ENCODE results near the gene FAF2. TPM values are rescaled to one million over a fixed set of nuclear protein-coding genes. Genes with fewer than 3 reads are reported as not detected.
"Not testable (repeated sequence)": the region's sequence is repeated elsewhere in the genome, so short reads cannot be mapped to it uniquely, and the experiment has no call there.

The FAF2 gene
- total and polyA plus RNA-seq, 4 donors: 5.0 to 31.4 (median 18.9) TPM

GRCh38 chr5:176408252-176408573 lies 40.0 kb upstream of the FAF2 start:
- intact Hi-C loops (cut with DNase I); DNase-seq; H3K36me3 ChIP-seq (ENCODE audit: control insufficient read depth in 1 of 2, insufficient read depth in 2 of 2, low read length in 1 of 2); ATAC-seq (ENCODE audit: low FRiP score); H3K4me1 ChIP-seq (ENCODE audit: control insufficient read depth in 1 of 2, insufficient read depth in 2 of 2, low read length in 2 of 2); H3K4me3 ChIP-seq (ENCODE audit: low read length in 2 of 2); H3K27me3 ChIP-seq (ENCODE audit: control insufficient read depth in 1 of 2, insufficient read depth in 2 of 2, low read length in 1 of 2); H3K9me3 ChIP-seq (ENCODE audit: control insufficient read depth, low read length); H3K27ac ChIP-seq (ENCODE audit: low read depth in 1 of 2, low read length in 2 of 2): not testable (repeated sequence)
- WGBS, 2 donors: 90 to 94% methylated on average over 10 of the region's 10 CpGs

DNA sequence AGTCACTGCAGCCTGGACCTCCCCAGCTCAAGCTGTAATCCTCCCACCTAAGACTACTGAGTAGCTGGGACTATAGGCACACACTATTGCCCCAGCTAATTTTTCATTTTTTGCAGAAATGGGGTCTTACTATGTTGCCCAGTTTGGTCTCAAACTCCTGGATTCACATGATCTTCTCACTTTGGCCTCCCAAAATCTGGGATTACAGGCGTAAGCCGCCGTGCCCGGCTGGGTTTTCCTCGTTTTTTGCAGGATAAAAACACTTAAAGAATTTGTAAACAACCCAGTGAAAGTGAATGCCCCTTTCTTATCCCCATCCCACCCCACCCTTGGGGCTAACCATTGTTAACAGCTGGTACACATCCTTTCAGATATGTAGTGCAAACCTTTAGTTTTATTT lies 39.6 kb upstream of the FAF2 start:
- DNase-seq (no peak), ATAC-seq (ENCODE audit: low FRiP score) (no peak)
- H3K9me3 ChIP-seq (ENCODE audit: control insufficient read depth, low read length): no peaks in the 10 kb centered on the region
- no peaks in the 10 kb centered on the region for H3K27me3 ChIP-seq (ENCODE audit: control insufficient read depth in 1 of 2, insufficient read depth in 2 of 2, low read length in 1 of 2)
- intact Hi-C loops (cut with DNase I): no loop called here
- 88 to 89% methylated on average over 5 of the region's 5 CpGs for WGBS, 2 donors
- H3K4me1 ChIP-seq (ENCODE audit: control insufficient read depth in 1 of 2, insufficient read depth in 2 of 2, low read length in 2 of 2): no peaks in the 10 kb centered on the region
- peaks cover 0 to 2% of the 10 kb centered on the region in 2 donors for H3K36me3 ChIP-seq (ENCODE audit: control insufficient read depth in 1 of 2, insufficient read depth in 2 of 2, low read length in 1 of 2)
- no peak overlapping the region for H3K4me3 ChIP-seq (ENCODE audit: low read length in 2 of 2)
- no peak overlapping the region for H3K27ac ChIP-seq (ENCODE audit: low read depth in 1 of 2, low read length in 2 of 2)

- Histone ChIP-seq H3K4me1 (ENCODE audit: control insufficient read depth in 1 of 2, insufficient read depth in 2 of 2, low read length in 2 of 2) (no peaks in the 10 kb centered on the region), H3K27me3 (ENCODE audit: control insufficient read depth in 1 of 2, insufficient read depth in 2 of 2, low read length in 1 of 2) (no peaks in the 10 kb centered on the region), H3K4me3 (ENCODE audit: low read length in 2 of 2) (no peak overlapping the region), H3K36me3 (ENCODE audit: control insufficient read depth in 1 of 2, insufficient read depth in 2 of 2, low read length in 1 of 2) (peaks cover 0 to 2% of the 10 kb centered on the region in 2 donors), H3K9me3 (ENCODE audit: control insufficient read depth, low read length) (no peaks in the 10 kb centered on the region), H3K27ac (ENCODE audit: low read depth in 1 of 2, low read length in 2 of 2) (no peak overlapping the region)
- ATAC-seq (ENCODE audit: low FRiP score) (no peak), DNase-seq (no peak)
- intact Hi-C loops (cut with DNase I): loop anchor here (10.0 kb wide), 3 partner anchors 125 to 245 kb away; partner anchors contain the start of genes RNF44 (in 2 of the 2) and TSPAN17 (in 1 of the 2)
- 93 to 95% methylated on average over 4 of the region's 4 CpGs for WGBS, 2 donors
Observed at GRCh38 chr5:176409765-176410164, 38.4 kb upstream of the FAF2 start.

DNA sequence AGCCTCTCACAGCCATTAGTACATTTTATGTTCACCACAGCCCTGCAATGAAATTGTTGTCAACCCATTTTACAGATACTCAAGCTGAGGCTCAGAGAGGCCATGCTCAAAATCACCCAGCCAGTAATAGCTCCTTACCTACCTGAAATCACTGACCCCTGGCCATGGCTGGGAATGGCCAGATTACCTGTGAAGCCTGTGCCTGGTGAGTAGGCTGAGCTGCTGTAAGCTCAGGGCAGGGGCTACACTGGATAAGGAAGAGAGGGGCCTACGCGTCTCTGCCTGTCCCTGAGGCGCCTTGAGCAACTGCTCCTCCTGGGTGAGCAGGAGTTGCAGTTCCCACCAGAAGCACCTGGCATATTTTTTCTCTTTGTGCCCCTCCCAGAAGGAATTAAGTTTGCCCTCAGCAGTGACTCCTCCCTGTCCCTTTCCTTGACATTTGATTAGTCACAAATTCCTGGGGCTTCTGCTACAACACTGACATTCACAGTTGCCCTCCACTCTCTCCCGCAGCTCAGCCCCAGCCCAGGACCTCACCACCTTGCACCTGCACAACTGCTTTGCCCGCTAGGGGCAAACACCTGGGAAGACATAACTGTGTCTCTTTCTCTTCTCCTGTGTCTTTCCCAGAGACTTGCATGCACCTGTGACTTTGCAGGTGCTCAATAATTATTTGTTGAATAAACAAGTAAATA lies 37.6 kb upstream of the FAF2 start:
- Histone ChIP-seq H3K27me3 (ENCODE audit: control insufficient read depth in 1 of 2, insufficient read depth in 2 of 2, low read length in 1 of 2) (no peaks in the 10 kb centered on the region), H3K4me3 (ENCODE audit: low read length in 2 of 2) (no peak overlapping the region), H3K9me3 (ENCODE audit: control insufficient read depth, low read length) (no peaks in the 10 kb centered on the region), H3K4me1 (ENCODE audit: control insufficient read depth in 1 of 2, insufficient read depth in 2 of 2, low read length in 2 of 2) (no peaks in the 10 kb centered on the region), H3K36me3 (ENCODE audit: control insufficient read depth in 1 of 2, insufficient read depth in 2 of 2, low read length in 1 of 2) (peaks cover 0 to 2% of the 10 kb centered on the region in 2 donors), H3K27ac (ENCODE audit: low read depth in 1 of 2, low read length in 2 of 2) (no peak overlapping the region)
- DNase-seq (no peak), ATAC-seq (ENCODE audit: low FRiP score) (no peak)
- WGBS, 2 donors: 90 to 92% methylated on average over 5 of the region's 5 CpGs
- intact Hi-C loops (cut with DNase I): loop anchor here (10.0 kb wide), 3 partner anchors 124 to 244 kb away; partner anchors contain the start of genes RNF44 (in 2 of the 2) and TSPAN17 (in 1 of the 2)

- no peak for DNase-seq
- ATAC-seq (ENCODE audit: low FRiP score): no peak
- H3K27ac ChIP-seq (ENCODE audit: low read depth in 1 of 2, low read length in 2 of 2): peak overlapping the region in 1 of 2 donors; percentile 7
- 64 to 68% methylated on average over 10 of the region's 10 CpGs for WGBS, 2 donors
- H3K4me1 ChIP-seq (ENCODE audit: control insufficient read depth in 1 of 2, insufficient read depth in 2 of 2, low read length in 2 of 2): no peaks in the 10 kb centered on the region
- no peaks in the 10 kb centered on the region for H3K36me3 ChIP-seq (ENCODE audit: control insufficient read depth in 1 of 2, insufficient read depth in 2 of 2, low read length in 1 of 2)
- no peaks in the 10 kb centered on the region for H3K27me3 ChIP-seq (ENCODE audit: control insufficient read depth in 1 of 2, insufficient read depth in 2 of 2, low read length in 1 of 2)
- H3K9me3 ChIP-seq (ENCODE audit: control insufficient read depth, low read length): no peaks in the 10 kb centered on the region
- no peak overlapping the region for H3K4me3 ChIP-seq (ENCODE audit: low read length in 2 of 2)
- intact Hi-C loops (cut with DNase I): loop anchor here (10.0 kb wide), 3 partner anchors 122 to 242 kb away; partner anchors contain the start of genes RNF44 (in 2 of the 2) and TSPAN17 (in 1 of the 2)
Observed at GRCh38 chr5:176412517-176413254, 35.5 kb upstream of the FAF2 start.

DNA sequence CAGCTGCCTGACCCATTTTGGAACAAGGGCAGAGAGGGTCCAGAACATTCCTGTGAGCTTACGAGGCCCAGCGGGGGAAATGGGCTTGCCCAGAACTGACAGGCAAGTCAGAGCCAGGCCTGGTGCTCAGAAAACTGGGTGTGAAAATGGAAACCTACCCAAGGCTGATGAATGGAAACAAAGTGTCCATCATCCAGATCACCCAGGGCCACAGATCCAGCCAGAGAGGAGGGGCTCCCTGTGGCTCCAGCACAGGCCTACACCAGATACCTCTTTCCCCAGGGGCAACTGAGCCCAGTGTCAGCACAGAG lies 35.0 kb upstream of the FAF2 start:
- Histone ChIP-seq H3K36me3 (ENCODE audit: control insufficient read depth in 1 of 2, insufficient read depth in 2 of 2, low read length in 1 of 2) (no peaks in the 10 kb centered on the region), H3K4me3 (ENCODE audit: low read length in 2 of 2) (no peak overlapping the region), H3K9me3 (ENCODE audit: control insufficient read depth, low read length) (no peaks in the 10 kb centered on the region), H3K4me1 (ENCODE audit: control insufficient read depth in 1 of 2, insufficient read depth in 2 of 2, low read length in 2 of 2) (no peaks in the 10 kb centered on the region), H3K27me3 (ENCODE audit: control insufficient read depth in 1 of 2, insufficient read depth in 2 of 2, low read length in 1 of 2) (no peaks in the 10 kb centered on the region), H3K27ac (ENCODE audit: low read depth in 1 of 2, low read length in 2 of 2) (no peak overlapping the region)
- ATAC-seq (ENCODE audit: low FRiP score) (no peak), DNase-seq (peak; percentile 60 to 84)
- intact Hi-C loops (cut with DNase I): loop anchor here (10.0 kb wide), 3 partner anchors 122 to 242 kb away; partner anchors contain the start of genes RNF44 (in 2 of the 2) and TSPAN17 (in 1 of the 2)
- 4 to 9% methylated on average over 2 of the region's 2 CpGs for WGBS, 2 donors

- no peak overlapping the region for H3K4me3 ChIP-seq (ENCODE audit: low read length in 2 of 2)
- peak overlapping the region in 1 of 2 donors; percentile 18 for H3K27ac ChIP-seq (ENCODE audit: low read depth in 1 of 2, low read length in 2 of 2)
- H3K36me3 ChIP-seq (ENCODE audit: control insufficient read depth in 1 of 2, insufficient read depth in 2 of 2, low read length in 1 of 2): no peaks in the 10 kb centered on the region
- WGBS, 2 donors: 80 to 91% methylated on average over 7 of the region's 7 CpGs
- ATAC-seq (ENCODE audit: low FRiP score) (no peak), DNase-seq (no peak)
- H3K9me3 ChIP-seq (ENCODE audit: control insufficient read depth, low read length): no peaks in the 10 kb centered on the region
- intact Hi-C loops (cut with DNase I): loop anchor here (10.0 kb wide), 3 partner anchors 121 to 241 kb away; partner anchors contain the start of genes RNF44 (in 2 of the 2) and TSPAN17 (in 1 of the 2)
- no peaks in the 10 kb centered on the region for H3K27me3 ChIP-seq (ENCODE audit: control insufficient read depth in 1 of 2, insufficient read depth in 2 of 2, low read length in 1 of 2)
- no peaks in the 10 kb centered on the region for H3K4me1 ChIP-seq (ENCODE audit: control insufficient read depth in 1 of 2, insufficient read depth in 2 of 2, low read length in 2 of 2)
Observed at GRCh38 chr5:176413709-176414191, 34.4 kb upstream of the FAF2 start.

DNA sequence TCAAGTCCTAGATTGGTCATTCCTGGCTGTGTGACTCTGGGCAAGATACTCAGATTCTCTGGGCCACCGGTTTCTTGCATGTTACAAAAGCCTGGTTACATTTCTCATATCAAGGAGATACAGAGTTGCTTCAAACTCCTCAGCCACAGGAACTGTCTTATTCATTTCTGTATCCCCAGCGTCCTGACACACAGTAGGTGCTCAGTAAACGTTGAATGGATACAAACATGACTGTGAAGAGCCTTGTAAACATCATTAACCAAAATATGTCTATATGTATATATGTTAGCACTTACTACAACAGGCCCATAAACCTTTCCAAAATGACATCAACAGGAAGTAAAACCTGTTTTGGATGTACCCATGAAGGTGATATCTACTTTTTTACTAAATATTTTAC lies 33.5 kb upstream of the FAF2 start:
- DNase-seq: no peak
- no peak overlapping the region for H3K27ac ChIP-seq (ENCODE audit: low read depth in 1 of 2, low read length in 2 of 2)
- H3K4me1 ChIP-seq (ENCODE audit: control insufficient read depth in 1 of 2, insufficient read depth in 2 of 2, low read length in 2 of 2): no peaks in the 10 kb centered on the region
- intact Hi-C loops (cut with DNase I): loop anchor here (10.0 kb wide), 3 partner anchors 120 to 240 kb away; partner anchors contain the start of genes RNF44 (in 2 of the 2) and TSPAN17 (in 1 of the 2)
- ATAC-seq (ENCODE audit: low FRiP score): no peak
- WGBS, 2 donors: 76 to 85% methylated on average over 3 of the region's 3 CpGs
- H3K27me3 ChIP-seq (ENCODE audit: control insufficient read depth in 1 of 2, insufficient read depth in 2 of 2, low read length in 1 of 2): no peaks in the 10 kb centered on the region
- H3K9me3 ChIP-seq (ENCODE audit: control insufficient read depth, low read length): no peaks in the 10 kb centered on the region
- no peaks in the 10 kb centered on the region for H3K36me3 ChIP-seq (ENCODE audit: control insufficient read depth in 1 of 2, insufficient read depth in 2 of 2, low read length in 1 of 2)
- no peak overlapping the region for H3K4me3 ChIP-seq (ENCODE audit: low read length in 2 of 2)
